ENCODE results near the gene CTCF. TPM values are rescaled to one million over a fixed set of nuclear protein-coding genes. Genes with fewer than 3 reads are reported as not detected.

The CTCF gene
- polyA plus RNA-seq, 6 donors from 2014 or later: 40.2 to 93.3 (median 67.8) TPM

DNA sequence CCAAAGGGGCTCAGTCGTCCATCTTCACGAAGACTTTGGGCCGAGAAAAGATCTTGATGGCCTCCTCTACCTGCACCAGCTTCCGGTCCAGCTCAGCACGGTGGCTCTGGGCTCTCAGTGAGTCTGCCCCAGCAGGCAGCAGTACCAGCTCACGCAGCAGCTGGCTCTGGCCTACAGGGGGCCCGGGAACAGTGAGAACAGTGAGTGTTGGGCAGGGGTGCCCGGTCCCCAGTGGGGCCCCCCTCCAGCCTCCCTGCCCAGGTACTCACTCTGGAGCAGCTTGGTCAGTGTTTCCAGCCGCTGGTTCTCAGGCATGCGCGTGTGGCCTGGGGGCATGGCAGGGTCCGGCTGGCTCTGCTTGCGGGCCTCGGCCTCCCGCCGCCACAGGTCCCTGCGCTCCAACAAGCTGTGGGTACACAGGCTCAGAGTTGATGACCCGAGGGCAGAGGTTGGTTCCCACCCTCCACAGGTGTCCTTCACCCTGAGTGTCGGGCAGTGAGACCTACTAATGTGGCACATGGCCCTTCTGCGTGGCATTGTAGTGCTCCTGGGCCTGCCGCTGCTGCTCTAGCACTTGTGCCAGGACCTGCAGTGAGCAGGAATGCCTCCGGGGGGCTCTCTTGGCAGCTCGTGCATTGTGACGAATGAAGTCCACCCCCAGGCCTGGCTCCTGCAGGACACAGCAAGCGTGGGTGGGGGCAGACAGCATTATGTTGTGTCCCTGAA is 101.0 kb downstream of the CTCF start:
- Mint-ChIP-seq H3K27me3 (no peaks in the 10 kb centered on the region), H3K36me3 (no peaks in the 10 kb centered on the region), H3K9me3 (no peaks in the 10 kb centered on the region), H3K27ac (peak overlapping the region in 3 of 6 donors; percentile 9 to 77 (median 33)), H3K4me3 (peak overlapping the region in 3 of 8 donors; percentile 20 to 100 (median 25)), H3K4me1 (peaks cover 42 to 65% (median 53%) of the 10 kb centered on the region in 3 donors)
- DNase-seq (no peak), ATAC-seq (ENCODE audit: low read depth in 2 of 2) (no peak)

DNA sequence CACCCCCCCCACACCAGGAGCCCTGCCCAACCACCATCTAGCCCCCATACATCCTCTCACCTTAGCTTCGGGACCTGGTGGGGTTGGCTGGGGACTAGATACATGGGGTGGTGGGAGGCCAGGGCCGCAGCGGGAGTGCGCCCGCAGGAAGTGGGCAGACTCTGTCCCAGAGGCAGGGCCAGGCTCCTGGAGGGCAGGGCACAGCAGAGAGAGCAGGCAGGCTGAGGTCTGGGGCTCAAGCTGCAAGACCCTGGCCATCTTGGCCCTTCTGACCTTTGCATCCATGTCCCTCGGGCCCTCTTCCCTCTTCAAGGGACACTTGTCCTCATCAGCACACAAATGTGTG is 101.5 kb downstream of the CTCF start:
- Mint-ChIP-seq H3K4me3 (peak overlapping the region in 3 of 8 donors; percentile 0 to 78 (median 25)), H3K27ac (peak overlapping the region in 3 of 6 donors; percentile 33 to 84 (median 77)), H3K4me1 (peaks cover 45 to 65% (median 53%) of the 10 kb centered on the region in 3 donors)

DNA sequence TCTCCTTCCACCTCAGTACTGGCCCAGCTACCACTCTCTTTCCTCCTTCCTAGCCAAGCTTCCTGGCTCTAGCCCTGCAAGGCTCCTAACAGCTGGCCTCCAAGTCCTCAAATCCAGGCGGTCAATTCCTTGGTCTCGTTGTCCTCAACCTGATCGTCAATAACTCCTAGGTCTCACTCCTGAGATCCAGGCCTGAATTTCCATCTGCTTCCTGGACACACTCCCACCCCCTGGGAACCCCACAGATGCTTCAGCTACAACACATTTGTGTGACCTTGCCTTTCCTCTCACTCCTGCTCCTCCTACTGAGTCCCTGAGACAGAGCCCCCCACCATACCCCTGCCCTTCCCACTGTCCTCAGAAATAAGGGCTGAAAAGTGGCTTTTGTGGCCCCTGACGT is 101.9 kb downstream of the CTCF start:
- Mint-ChIP-seq H3K4me3 (peak overlapping the region in 5 of 8 donors; percentile 0 to 78 (median 34)), H3K4me1 (peaks cover 45 to 64% (median 53%) of the 10 kb centered on the region in 3 donors), H3K27me3 (no peaks in the 10 kb centered on the region), H3K9me3 (no peaks in the 10 kb centered on the region), H3K36me3 (no peaks in the 10 kb centered on the region), H3K27ac (peak overlapping the region in 4 of 6 donors; percentile 33 to 84 (median 80))
- no peak for ATAC-seq (ENCODE audit: low read depth in 2 of 2)
- no peak for DNase-seq

More for the DNA sequence above, 101.5 kb downstream of the CTCF start:
- no peaks in the 10 kb centered on the region for H3K36me3 Mint-ChIP-seq
- no peaks in the 10 kb centered on the region for H3K9me3 Mint-ChIP-seq
- no peak for DNase-seq
- ATAC-seq (ENCODE audit: low read depth in 2 of 2): no peak
- H3K27me3 Mint-ChIP-seq: no peaks in the 10 kb centered on the region

DNA sequence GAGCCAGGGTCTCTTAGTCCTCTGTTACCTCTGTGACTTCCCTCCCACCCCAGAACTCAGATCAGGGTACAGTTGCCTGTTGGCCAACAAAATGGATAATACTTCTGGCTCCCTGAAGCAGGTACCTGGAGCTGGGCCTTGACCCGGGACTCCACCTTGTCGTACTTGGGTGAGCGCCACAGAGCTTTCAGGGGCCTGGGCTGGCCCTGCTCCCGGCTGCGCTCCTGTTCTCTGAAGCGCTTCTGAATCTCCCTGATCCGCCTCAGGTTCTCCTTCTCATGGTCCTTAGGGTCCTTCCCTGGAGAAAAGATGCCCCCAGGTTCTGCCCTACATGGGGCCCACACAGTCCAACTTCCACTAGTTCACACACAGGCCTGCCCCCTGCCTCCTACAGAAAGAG is 102.5 kb downstream of the CTCF start:
- no peak for DNase-seq
- H3K4me1 Mint-ChIP-seq: peaks cover 46 to 62% (median 55%) of the 10 kb centered on the region in 3 donors
- no peaks in the 10 kb centered on the region for H3K36me3 Mint-ChIP-seq
- no peaks in the 10 kb centered on the region for H3K9me3 Mint-ChIP-seq
- H3K4me3 Mint-ChIP-seq: peak overlapping the region in 6 of 8 donors; percentile 43 to 88 (median 61)
- ATAC-seq (ENCODE audit: low read depth in 2 of 2): no peak
- H3K27me3 Mint-ChIP-seq: no peaks in the 10 kb centered on the region
- peak overlapping the region in 3 of 6 donors; percentile 2 to 91 (median 77) for H3K27ac Mint-ChIP-seq

DNA sequence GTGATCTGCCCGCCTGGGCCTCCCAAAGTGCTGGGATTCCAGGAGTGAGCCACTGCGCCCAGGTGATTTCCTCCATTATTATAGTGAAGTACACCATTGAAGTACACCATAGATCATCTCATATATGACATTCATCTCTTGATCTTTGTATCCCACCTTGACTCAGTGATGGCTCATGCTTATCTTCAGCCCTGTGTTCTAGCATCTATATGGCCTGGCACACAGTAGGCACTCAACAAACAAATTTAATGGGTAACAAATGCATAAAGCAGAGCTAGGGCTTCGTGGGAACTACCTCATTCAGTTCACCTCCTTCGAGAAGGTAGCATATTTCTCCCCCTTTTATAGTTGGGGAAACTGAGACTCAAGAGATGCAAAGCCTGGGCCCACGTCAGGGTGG is 103.3 kb downstream of the CTCF start:
- Mint-ChIP-seq H3K27ac (peak overlapping the region in 2 of 6 donors; percentile 77 to 79), H3K36me3 (no peaks in the 10 kb centered on the region), H3K27me3 (no peaks in the 10 kb centered on the region), H3K9me3 (no peaks in the 10 kb centered on the region), H3K4me1 (peaks cover 48 to 63% (median 56%) of the 10 kb centered on the region in 3 donors), H3K4me3 (peak overlapping the region; percentile 64 to 91 (median 66))
- no peak for DNase-seq
- ATAC-seq (ENCODE audit: low read depth in 2 of 2): no peak

DNA sequence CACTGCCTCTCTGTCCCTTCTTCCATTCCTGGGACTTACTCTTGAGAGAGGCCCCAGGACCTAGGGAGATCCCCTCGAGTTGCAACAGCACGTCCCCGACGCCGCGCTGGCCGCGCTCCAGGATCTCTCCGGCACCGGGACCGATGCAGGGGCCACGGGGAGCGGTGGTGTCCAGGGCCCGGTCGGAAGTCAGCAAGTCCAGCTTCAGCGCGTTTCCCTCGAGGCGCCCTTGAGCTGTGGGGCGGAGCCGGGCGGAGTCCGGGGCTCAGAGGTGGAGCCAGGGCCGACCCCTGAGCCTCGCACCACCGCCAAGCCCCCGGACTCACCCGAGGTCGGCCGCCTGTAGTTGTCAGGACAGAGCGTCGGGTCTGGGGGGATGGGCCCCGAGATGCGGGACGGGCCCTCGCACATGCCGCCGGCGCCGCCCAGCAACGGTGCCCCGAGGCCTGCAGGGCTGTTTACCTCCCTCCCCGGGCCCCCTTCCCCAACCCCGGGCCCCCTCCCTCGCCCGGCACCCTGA is 103.8 kb downstream of the CTCF start:
- peak overlapping the region in 2 of 6 donors; percentile 79 to 93 for H3K27ac Mint-ChIP-seq
- DNase-seq: no peak
- no peaks in the 10 kb centered on the region for H3K36me3 Mint-ChIP-seq
- ATAC-seq (ENCODE audit: low read depth in 2 of 2): peak; percentile 0 to 1
- peaks cover 46 to 61% (median 54%) of the 10 kb centered on the region in 3 donors for H3K4me1 Mint-ChIP-seq
- peak overlapping the region; percentile 64 to 91 (median 66) for H3K4me3 Mint-ChIP-seq
- H3K9me3 Mint-ChIP-seq: no peaks in the 10 kb centered on the region
- H3K27me3 Mint-ChIP-seq: no peaks in the 10 kb centered on the region

DNA sequence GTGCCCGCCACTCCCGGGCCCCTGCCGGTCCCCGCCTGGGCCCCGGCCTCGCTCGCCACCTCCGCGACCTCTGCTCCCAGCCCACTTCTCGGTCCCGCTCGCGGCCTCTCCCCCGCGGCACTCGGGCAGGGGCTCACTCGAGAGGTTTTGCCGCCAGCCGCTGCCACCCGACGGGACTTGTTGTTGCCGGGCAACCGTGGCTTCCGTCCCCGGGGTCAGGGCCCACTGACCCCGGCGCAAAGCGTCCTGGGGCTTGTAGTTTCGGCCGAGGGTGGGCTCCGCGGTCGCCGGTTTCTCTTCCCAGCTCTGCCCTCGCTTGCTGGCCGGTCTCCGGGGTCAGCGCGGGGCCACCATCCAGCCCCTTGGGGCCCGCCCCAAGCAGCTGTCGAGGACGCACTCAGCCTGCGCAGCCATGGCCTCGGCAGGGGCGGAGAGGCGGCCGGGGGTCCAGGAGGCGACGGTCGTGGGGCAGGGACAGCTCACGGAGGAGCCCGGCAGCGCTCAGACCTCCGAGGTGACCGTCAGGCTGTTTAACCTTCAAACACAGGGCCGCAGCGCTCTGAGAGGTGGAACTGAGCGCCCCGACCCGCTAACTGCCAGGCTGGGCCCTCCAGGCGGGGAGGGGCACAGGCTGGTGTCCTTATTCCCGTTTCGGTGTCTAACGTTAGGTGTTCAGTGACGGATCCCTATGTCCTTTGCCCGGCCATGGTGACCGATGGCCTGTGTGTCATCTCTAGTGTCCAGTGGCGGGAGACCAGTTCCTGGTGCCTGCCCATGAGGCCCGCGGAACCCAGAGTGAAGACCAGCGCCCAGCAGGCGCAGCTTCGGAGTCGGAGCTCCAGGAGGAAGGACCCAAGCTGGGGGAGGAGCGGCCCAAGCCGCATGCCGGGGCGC is 104.5 kb downstream of the CTCF start, which contains the start of the genes C16orf86 and ENKD1:
C16orf86 (plus strand) TSS at position 256 of the 894 bp plus-strand sequence; CDS start at position 413, 157 bp downstream.
ENKD1 (minus strand) TSS at position 192 of the 894 bp plus-strand sequence. CDS start 308 bp downstream, outside the sequence.
- peak within 1 kb of the TSS; percentile 81 to 94 (median 90) for H3K4me3 Mint-ChIP-seq
- no peaks in the 10 kb centered on the region for H3K36me3 Mint-ChIP-seq
- ATAC-seq (ENCODE audit: low read depth in 2 of 2) (peak; percentile 73 to 78), DNase-seq (peak; percentile 84)
- no peaks in the 10 kb centered on the region for H3K9me3 Mint-ChIP-seq
- H3K27ac Mint-ChIP-seq: peak within 1 kb of the TSS; percentile 54 to 99 (median 90)
- H3K27me3 Mint-ChIP-seq: no peaks in the 10 kb centered on the region
- peaks cover 42 to 54% (median 47%) of the 10 kb centered on the region in 3 donors for H3K4me1 Mint-ChIP-seq

DNA sequence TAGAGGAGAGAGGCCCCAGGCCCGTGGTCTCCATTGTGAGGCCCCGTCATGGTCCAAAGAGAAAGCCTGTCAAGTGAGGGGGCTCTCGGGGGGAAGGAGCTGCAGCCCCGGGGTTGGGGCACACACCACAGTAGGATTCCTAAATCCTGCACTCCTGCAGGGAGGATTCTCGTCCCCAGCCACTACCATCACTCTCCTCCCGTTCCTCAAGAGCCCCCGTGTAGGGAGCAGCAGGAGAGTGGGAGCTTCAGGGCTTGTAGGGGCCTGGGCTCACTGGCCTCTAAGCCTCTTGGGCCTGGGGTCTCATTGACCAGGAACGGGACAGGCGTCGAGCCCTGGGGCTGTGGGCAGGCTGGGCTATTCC is 105.1 kb downstream of the CTCF start:
- Mint-ChIP-seq H3K9me3 (no peaks in the 10 kb centered on the region), H3K4me1 (peaks cover 44 to 54% (median 45%) of the 10 kb centered on the region in 3 donors), H3K27me3 (no peaks in the 10 kb centered on the region), H3K27ac (peak overlapping the region; percentile 54 to 98 (median 87)), H3K4me3 (peak overlapping the region; percentile 81 to 94 (median 90)), H3K36me3 (no peaks in the 10 kb centered on the region)
- no peak for ATAC-seq (ENCODE audit: low read depth in 2 of 2)
- no peak for DNase-seq

DNA sequence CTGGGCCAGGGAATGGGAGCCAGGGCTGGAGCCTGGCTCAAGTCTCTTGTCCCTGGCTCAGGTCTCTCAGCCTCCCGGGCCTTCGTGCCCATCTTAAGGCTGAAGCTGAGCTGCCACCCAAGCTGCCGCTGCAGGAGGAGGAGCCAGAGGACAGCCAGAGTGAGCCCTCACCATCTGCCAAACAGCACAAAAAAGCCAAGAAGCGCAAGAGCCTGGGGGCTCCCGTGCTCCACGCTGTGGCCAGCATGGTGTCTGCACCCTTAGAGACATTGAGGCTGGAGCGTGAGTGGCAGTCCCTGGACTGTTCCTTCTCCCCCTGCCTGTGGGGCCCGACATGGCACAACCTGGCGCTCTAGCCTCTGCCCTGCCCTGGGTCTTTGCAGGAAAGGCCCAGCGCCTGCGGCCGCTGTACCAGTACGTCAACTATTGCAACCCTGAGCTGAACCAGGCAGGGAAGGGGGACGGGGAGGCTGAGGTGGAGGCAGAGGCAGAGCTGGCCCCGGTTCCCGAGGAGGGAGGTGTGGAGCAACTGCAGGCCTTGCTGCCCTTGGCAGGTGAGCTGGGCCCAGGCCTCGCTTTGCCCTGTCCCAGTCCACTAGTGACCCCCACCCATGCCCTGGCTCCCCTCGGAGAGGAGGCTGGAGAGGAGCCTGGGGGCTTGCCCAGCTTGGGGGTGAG is 105.6 kb downstream of the CTCF start:
- H3K36me3 Mint-ChIP-seq: no peaks in the 10 kb centered on the region
- DNase-seq: peak; percentile 79
- H3K9me3 Mint-ChIP-seq: no peaks in the 10 kb centered on the region
- H3K27ac Mint-ChIP-seq: peak overlapping the region in 5 of 6 donors; percentile 86 to 98 (median 93)
- H3K4me1 Mint-ChIP-seq: peaks cover 49 to 57% (median 50%) of the 10 kb centered on the region in 3 donors
- no peaks in the 10 kb centered on the region for H3K27me3 Mint-ChIP-seq
- peak; percentile 75 to 76 for ATAC-seq (ENCODE audit: low read depth in 2 of 2)
- H3K4me3 Mint-ChIP-seq: peak overlapping the region; percentile 41 to 94 (median 90)

DNA sequence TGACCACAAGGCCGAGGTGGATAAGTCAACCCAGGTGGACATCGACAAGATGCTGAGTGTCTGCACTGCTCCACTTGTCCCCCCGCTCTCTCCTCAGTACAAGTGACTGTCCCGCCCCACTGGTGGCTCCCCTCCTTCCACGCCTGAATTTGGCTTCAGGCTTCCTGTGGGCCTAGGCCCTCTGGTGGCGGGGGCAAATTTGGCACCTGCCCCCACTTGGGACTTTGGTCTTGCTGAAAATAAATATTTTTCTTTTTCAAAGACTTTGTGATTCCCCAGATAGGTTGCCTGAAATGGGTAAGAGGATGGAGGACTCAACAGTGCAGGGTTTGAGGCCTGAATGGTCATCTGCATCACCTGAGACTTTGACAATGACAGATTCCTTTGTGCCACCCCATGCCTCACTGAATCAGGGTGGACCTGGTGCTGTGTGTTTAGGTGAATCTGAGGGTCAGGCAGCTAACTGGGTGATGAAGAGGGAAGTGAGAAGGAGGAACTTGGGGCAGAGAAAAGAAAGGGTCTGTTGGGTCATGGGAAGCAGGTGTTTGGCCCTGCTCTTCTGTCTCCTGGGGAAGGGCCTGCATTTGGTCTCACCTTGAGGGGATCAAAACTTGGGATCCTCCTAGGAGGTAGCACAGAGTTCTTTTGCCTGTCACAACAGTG is 106.3 kb downstream of the CTCF start:
- Mint-ChIP-seq H3K27ac (peak overlapping the region; percentile 69 to 98 (median 92)), H3K4me3 (peak overlapping the region; percentile 36 to 91 (median 80)), H3K27me3 (no peaks in the 10 kb centered on the region), H3K36me3 (no peaks in the 10 kb centered on the region), H3K4me1 (peaks cover 50 to 56% (median 53%) of the 10 kb centered on the region in 3 donors), H3K9me3 (no peaks in the 10 kb centered on the region)
- peak; percentile 61 for DNase-seq
- peak; percentile 29 to 38 for ATAC-seq (ENCODE audit: low read depth in 2 of 2)

DNA sequence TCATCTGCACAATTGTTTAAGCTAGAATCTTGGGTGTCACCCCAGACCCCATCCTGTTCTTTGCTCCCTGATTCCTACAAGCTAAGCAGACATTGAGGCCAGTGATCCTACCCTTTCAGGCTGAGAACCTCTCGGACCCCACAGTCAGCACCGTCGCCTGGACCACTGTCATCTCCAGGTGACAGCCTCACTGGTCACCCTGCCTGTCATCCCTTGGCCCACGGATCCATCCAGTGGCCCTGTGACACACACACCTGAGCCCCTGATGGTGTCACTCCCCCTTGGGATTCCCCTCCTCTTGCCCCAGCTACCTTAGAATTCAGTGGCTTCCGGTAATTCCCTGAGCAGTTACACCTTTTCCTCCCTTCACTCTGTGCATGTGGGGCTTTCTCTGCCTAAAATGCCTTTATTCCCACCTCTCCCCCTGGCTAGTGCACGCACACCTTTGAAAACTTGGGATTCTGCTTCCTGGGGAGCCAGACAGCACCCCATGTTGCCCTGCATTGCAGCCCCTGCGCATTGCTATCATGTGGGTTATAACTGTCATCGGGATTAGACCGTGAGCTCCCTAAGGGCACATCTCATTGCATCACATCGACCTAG is 107.3 kb downstream of the CTCF start:
- Mint-ChIP-seq H3K9me3 (no peaks in the 10 kb centered on the region), H3K4me3 (peak overlapping the region in 6 of 8 donors; percentile 36 to 68 (median 54)), H3K27ac (peak overlapping the region in 2 of 6 donors; percentile 67 to 93), H3K4me1 (peaks cover 48 to 57% (median 54%) of the 10 kb centered on the region in 3 donors), H3K27me3 (no peaks in the 10 kb centered on the region), H3K36me3 (no peaks in the 10 kb centered on the region)
- DNase-seq: no peak
- ATAC-seq (ENCODE audit: low read depth in 2 of 2): no peak

DNA sequence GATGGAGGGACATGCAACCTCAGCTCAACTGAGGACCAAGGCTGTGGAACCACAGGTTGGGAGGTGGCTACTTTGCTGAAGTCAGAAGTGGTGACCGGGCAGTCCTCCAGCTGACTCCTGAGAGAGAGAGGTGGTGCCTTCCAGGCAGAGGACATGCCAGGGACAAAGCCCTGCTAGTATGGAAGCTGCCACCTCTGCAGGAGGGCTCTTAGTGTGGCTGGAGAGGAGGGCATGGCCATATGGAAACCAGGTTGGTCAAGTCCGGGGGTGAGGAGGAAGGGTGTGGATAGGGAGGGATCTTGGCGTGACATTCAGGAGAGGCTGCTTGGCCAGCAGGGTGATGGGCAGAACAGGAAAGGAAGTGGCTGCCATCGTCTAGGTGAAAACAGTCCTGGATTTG is 110.0 kb downstream of the CTCF start:
- H3K4me3 Mint-ChIP-seq: no peak overlapping the region
- ATAC-seq (ENCODE audit: low read depth in 2 of 2): no peak
- no peaks in the 10 kb centered on the region for H3K9me3 Mint-ChIP-seq
- no peaks in the 10 kb centered on the region for H3K36me3 Mint-ChIP-seq
- peaks cover 35 to 44% (median 43%) of the 10 kb centered on the region in 3 donors for H3K4me1 Mint-ChIP-seq
- no peak for DNase-seq
- H3K27ac Mint-ChIP-seq: peak overlapping the region in 2 of 6 donors; percentile 18 to 69
- H3K27me3 Mint-ChIP-seq: no peaks in the 10 kb centered on the region
